GM18873 (cell line): ENCODE measurements around the gene LGI2.
"Not testable (repeated sequence)": the region's sequence is repeated elsewhere in the genome, so short reads cannot be mapped to it uniquely, and the experiment has no call there.

Source experiments
- ATAC-seq: cut with Tn5 transposase; IDR thresholded peaks from one replicate; pipeline ENCODE4 v1.9.1; 2021; ENCODE audit warnings: mild to moderate bottlenecking, moderate library complexity, moderate number of reproducible peaks; ENCODE audit not compliant: unreplicated experiment, low FRiP score

LGI2 gene

GRCh38 chr4:25030277-25031076 lies at the start of gene LGI2:
Gene LGI2 (minus strand): TSS chr4:25030946. CDS start chr4:25030693, 253 bp downstream.
- no peak for ATAC-seq

DNA sequence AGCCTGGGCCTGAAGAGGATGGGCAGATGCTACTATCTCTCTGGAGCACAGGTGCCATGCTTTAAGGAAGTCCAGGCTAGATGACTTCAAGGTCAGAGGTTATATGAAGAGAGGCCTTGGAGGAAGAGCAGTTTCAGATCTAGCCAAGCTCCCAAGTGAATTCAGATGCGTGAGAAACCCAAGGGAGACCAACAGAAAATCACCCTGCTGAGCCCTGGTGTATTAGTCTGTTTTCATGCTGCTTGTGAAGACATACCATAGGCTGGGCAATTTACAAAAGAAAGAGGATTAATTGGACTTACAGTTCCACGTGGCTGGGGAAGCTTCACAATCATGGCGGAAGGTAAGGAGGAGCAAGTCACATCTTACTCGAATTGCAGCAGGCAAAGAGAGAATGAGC lies 47.8 kb upstream of the LGI2 start:
- ATAC-seq: no peak

DNA sequence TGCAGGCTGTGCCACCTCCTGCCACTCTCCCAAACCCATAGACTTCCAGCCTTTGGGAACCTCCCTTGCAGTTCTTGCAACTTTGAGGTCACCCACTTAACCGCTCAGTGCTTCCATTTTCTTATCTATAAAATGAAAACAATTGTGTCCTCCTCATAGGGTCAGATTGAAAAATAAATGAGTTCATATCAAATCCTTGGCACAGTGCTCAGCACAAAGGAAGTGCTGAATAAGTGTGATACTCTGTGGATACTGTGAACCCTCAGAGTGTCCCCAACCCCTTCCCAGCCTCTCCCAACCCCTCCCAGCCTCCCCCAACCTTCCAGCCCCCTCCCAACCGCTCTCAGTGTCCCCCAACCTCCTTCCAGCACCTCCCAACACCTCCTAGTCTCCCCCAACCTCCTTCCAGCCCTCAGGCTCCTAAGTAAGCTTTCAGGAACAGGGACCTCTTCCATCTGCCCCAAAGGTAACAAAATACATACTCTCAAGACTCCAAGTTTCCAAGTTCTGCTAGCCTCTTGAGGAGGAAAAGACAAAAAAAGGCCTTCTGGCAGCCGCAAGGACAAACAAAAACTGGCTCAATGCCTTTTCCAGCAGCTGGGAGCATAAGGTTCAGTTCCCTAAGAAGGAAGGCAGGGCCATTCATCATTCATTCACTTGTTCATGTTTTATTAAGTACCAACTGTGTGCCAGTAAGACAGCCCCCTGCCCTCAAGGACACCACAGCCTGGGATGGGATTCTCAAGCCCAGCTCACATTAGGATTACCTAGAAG lies 46.1 kb upstream of the LGI2 start:
- no peak for ATAC-seq

- ATAC-seq: no peak
These were observed 45.1 kb upstream of the LGI2 start for GRCh38 chr4:25075851-25076250.

- no peak for ATAC-seq
These were observed 44.4 kb upstream of the LGI2 start for GRCh38 chr4:25075129-25075528.

DNA sequence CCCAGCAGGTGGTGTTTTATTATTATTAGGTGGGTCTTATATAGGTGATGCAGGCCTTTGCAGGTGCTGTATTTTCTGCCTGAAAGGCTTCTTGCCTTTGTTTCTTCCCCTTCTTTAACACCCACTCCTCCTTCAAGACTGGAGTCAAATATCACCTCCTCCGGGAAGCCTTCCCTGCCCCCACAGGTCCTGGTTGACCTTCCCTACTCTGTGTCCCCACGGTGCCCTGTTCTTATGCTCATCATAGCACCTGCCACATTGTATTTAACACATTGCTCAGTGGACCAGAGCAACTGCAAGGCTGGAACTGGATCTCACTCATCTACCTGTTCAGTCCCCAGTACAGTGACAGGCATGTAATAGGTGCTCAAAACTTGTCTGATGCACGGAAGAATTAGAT lies 39.8 kb upstream of the LGI2 start:
- ATAC-seq: no peak

- no peak for ATAC-seq
These were observed 38.3 kb upstream of the LGI2 start for GRCh38 chr4:25069014-25069413.

DNA sequence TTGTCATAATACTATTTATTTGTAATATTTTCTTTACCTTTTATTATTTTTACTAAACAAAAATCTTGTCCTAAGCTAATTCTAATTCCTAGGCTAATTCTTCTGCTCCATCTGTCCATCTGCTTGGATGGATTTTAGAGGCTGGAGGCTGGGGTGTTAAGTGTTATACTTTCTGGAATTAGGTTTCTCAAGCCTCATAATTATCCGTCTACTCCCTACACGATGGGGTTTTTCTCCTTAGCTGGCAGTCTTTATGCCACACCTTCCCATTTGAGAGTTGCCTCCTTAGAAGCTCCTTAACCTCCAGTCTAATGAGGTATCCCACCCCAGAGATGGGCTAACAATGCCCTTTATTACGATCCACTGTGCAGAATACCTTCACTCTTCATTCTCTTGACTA lies 37.6 kb upstream of the LGI2 start:
- ATAC-seq: no peak

GRCh38 chr4:25065932-25066590 lies 35.3 kb upstream of the LGI2 start:
- ATAC-seq: no peak

DNA sequence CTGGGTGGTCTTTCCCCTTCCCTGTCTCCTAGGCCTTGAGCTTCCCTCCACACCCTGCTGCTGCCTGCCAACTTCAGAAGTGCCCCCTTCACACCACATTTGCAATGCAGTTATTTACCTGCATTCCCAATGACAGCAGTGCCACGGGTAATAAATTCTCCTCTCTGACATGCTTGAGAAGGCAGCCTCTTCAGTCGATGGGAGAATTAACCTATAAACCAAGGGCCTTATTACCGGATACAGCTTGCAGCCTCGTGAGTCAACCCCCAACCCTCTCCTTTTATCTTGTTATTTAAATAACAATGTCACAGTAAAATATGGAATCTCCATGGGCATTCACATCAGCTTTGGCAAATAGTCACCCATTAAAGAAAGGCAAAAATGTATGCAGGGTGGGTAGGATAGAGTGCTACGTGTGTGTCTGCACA lies 34.7 kb upstream of the LGI2 start:
- no peak for ATAC-seq

- ATAC-seq: not testable (repeated sequence)
These were observed 33.7 kb upstream of the LGI2 start for GRCh38 chr4:25064447-25064846.

- ATAC-seq: no peak
These were observed 32.4 kb upstream of the LGI2 start for GRCh38 chr4:25063116-25063515.

- ATAC-seq: no peak
These were observed 31.4 kb upstream of the LGI2 start for GRCh38 chr4:25062098-25062497.

DNA sequence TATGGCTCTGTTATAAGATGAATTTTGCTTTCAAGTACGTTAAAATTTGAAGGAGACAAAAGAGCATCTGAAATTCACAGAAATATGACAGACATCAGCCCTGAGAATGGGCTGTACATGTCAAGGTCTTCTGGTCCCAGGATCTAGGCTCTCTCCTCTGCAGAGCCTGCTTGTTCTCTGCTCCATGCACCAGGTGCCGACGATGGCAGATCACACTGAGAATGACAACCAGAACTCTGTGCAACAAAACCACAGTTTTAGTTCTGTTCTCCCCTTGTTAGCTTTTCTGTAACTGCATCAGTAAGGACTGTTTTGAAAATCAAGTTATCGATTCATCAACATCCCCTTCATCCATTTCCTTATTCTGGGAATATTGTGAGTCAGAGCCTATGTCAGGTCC lies 30.9 kb upstream of the LGI2 start:
- no peak for ATAC-seq

DNA sequence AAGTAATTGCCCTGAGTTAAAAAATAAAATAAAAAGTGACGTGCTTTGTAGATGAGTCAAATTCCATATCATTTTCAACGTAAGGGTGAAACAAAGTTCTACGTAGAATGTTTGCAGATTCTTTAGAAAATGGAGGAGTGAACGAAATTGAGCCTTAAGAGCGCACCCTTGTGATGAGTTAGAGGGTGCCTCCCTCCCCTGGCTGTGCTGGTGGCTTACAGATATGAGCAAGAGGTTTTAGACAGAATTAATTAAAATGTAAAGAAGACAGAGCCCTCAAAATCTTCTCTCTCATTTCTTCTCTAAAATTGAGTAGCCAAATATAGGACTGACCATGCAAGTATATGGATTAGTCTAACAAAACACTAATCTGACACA lies 30.2 kb upstream of the LGI2 start:
- ATAC-seq: no peak

DNA sequence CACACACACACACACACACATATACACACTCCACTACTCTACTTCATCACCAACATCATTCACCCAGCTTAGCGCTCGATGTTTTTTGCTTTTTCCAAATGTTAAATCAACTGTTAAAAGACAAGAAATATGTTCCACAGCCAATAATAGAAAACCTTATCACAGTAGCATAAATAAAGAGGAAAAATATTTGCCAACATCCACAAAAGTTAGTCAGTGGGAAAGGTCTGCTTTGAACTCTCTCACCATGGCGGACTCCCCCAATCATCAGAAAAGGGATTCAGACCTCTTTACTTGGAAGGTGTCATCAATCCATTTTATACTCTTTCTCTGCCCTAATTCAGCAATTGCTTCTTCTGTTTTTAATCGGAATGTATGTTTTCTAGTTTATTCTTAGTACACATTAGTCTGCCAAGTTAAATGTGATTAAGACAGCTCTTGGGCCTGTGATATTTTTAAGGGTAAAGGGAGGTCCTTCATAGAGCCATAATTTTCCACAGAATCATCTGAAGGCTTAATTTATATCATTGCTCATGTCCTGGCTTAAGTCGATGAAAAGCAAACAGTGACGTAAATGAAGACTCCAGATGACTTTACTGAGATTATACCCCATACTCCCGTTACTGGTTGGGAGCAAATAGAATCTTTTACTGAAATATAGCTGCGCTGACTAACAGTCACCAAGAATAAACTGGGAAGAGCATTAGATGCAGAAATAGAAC lies 29.7 kb upstream of the LGI2 start:
- no peak for ATAC-seq

- no peak for ATAC-seq
These were observed 29.0 kb upstream of the LGI2 start for GRCh38 chr4:25059791-25060190.

DNA sequence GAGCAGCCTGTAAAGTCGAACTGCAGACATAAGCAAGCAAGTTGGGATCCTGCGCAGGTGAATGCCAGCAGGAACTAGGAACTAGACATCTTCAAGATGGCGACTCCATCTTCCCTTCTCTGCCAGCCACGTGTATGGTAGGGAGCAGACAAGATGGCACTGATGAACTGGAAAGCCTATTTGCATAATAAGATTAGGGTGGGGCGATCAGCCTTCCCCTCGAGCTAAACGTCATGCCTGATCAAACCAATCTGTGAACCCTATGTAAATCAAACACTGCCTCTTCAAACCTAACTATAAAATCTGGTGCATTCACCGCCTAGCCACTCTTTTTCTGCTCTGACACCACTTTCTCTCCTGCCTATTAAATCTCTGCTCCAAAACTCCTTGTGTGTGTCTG lies 28.1 kb upstream of the LGI2 start:
- no peak for ATAC-seq

DNA sequence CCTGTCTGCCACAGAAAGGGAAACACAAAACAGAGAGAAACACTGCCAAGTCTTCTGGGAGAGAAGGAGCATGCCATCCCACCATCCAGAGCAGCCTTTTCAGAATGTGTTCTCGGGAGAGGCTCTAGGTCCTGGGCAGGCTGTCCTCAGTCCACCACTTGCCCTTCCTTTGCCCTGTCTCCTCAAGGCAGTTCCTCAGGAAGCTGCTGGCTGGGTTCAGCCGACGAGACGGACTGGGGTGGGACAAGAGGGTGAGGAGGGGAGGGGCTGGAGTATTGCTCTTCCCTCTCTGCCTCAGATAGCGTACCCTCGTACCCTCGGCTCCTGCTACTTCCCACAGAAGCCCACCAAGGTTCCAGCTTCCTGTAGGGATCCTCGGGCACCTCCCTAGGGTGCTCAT lies 26.6 kb upstream of the LGI2 start:
- no peak for ATAC-seq

- ATAC-seq: not testable (repeated sequence)
These were observed 21.3 kb upstream of the LGI2 start for GRCh38 chr4:25052037-25052436.

DNA sequence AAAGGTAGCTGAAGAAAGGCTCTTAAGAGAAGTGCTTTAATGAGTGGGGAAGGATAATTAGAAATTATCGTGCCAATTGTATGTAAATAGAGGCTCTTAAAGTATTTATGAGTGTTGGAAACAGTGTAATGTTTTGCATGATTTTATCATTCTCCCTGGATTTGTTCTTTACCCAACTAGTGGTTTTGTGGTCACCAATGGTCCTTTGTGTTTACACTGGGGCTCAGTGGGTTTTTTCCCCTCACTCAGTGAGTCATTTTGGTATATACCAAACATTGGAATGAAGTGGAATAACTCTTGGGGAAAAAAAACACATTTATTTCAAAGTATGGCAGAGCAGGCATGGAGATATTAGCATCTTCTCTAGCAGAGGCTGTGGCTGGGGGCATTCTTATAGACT lies 20.8 kb upstream of the LGI2 start:
- ATAC-seq: no peak
